HG03432 (cell line): ENCODE results near the gene PIP5K1C.
"Not testable (repeated sequence)": the region's sequence is repeated elsewhere in the genome, so short reads cannot be mapped to it uniquely, and the experiment has no call there.

Source experiments
- ATAC-seq: cut with Tn5 transposase; IDR thresholded peaks from one replicate; pipeline ENCODE4 v1.9.1; 2021; ENCODE audit warnings: mild to moderate bottlenecking, moderate library complexity; ENCODE audit not compliant: unreplicated experiment

PIP5K1C gene

DNA sequence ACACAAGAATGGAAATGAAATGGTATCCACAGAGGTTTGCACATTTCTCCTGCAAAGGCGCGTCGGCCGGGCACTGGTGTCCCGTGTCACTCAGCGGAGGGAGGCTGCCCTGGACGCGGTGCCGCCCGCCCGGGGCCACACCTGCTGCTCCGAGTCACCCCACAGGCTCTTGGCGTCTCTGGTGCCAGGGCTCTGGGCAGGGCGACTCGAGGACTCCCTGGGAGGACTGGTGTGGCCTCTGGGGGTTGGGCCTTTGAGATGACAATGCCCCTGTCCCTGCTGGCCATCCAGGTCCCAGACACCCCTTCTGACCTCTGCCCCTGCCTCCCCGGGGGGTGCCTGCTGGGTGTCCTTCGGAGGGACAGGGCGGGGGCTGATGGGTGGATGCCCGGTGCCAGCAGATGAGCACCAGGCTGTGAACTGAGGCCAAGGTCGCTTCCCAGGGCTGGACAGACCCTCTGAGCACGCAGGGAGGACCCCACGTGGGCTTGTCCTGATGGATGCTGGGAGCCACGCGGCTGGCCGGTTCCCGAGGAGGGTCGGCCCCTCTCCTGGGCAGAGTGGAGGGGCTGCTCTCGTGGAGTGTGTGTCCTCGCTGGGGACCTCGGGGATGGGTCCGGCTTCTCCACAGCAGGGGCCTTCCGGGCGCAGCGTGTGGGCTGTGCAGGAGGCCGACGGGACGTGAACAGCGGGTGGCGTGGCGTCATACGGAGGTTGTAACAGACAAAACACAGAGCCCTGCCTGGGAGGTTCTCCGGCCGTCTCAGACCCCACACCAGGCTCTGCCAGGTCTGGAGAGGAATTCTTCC, 69.0 kb downstream of the PIP5K1C start:
- no peak for ATAC-seq

DNA sequence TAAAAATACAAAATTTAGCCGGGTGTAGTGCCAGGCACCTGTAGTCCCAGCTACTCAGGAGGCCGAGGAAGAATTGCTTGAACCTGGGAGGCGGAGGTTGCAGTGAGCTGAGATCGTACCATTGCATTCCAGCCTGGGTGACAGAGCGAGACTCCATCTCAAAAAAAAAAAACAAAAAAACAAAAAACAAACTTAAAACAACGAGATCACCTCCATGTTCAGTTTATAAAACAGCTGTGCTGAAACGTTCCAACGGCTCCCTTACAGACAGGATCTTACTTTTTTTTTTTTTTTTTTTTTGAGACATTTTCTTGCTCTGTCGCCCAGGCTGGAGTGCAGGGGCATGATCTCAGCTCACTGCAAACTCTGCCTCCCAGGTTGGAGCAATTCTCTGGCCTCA, 71.5 kb downstream of the PIP5K1C start:
- ATAC-seq = not testable (repeated sequence)

- no peak for ATAC-seq
These were observed 72.9 kb downstream of the PIP5K1C start for GRCh38 chr19:3627351-3627723.

GRCh38 chr19:3626473-3627350, 73.6 kb downstream of the PIP5K1C start, which contains the start of gene CACTIN:
Gene CACTIN, minus strand, starts transcription at chr19:3626790. Its CDS starts 28 bp downstream, at chr19:3626762.
- peak; percentile 82 for ATAC-seq

DNA sequence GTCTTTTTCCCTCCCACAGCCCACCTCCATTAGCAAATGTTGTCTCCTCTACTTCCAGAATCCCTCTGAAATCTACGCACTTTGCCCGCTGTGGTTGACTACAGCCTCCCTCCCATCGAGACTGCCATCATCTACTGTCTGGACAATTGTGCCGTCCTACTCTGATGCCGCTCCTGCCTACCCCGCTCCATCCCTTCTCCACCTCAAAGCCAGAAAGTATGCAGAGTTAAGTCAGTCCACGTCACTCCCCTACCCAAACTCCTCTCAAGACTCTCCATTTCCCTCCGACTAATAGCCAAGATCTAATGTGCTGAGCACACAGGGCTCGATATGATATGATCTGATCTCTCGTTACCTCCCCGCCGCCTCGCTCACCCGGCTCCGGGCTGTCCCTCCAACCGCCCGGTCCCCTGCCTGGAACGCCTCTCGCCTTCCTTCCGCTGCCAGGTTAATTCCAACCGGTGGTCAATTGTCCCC, 74.2 kb downstream of the PIP5K1C start:
- ATAC-seq = peak; percentile 5

DNA sequence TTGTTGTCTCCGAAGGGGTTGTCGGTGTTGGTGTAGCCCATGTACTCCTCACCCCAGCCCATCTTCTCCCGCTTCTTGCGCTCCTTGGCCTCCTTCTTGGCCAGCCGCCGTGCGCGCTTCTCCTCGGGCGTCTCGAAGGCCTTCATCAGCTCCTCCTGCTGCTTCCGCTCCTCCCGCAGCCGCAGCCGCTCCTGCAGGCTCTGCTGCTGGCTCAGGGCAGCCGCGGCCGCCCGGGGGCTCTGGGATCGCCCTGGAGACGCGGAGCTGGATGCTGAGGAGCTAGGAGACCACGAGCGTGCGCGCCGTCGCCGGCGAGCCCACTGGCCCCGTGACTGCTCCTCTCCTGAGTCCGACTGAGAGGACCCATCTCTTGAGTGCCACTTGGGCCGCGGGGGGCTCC, 76.6 kb downstream of the PIP5K1C start:
- no peak for ATAC-seq

DNA sequence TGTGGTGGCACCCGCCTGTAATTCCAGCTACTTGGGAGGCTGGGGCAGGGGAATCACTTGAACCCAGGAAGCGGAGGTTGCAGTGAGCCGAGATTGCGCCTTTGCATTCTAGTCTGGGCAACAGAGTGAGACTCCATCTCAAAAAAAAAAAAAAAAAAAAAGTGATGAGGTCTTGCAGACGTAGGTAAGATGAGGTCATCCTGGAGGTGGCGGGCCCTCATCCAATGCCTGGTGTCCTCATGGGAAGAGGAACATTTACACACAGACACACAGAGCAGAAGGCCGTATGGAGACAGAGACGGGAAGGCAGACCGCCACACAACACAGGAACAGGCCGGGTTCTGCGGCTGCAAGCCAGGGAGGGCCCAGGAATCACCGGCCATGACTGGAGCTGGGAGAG, 78.0 kb downstream of the PIP5K1C start:
- ATAC-seq = no peak

DNA sequence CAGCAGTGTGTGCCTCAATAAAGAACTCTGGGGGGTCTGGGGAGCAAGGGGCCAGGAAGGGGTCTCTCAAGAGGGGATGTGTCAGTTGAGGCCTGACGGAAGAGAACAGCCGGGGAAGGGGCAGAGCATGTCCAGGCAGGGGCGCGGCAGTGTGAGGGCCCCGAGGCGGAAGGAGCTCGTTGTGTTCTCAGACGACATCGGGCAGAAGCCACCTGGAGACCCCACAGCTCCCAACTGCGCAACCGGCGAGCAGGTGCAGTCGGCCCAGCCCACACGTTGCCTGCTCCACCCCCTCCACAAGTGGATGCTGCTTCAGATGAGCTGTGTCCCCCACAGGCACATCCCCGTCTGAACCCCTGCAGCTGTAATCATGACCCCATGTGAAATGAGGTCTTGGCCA, 78.6 kb downstream of the PIP5K1C start:
- no peak for ATAC-seq

DNA sequence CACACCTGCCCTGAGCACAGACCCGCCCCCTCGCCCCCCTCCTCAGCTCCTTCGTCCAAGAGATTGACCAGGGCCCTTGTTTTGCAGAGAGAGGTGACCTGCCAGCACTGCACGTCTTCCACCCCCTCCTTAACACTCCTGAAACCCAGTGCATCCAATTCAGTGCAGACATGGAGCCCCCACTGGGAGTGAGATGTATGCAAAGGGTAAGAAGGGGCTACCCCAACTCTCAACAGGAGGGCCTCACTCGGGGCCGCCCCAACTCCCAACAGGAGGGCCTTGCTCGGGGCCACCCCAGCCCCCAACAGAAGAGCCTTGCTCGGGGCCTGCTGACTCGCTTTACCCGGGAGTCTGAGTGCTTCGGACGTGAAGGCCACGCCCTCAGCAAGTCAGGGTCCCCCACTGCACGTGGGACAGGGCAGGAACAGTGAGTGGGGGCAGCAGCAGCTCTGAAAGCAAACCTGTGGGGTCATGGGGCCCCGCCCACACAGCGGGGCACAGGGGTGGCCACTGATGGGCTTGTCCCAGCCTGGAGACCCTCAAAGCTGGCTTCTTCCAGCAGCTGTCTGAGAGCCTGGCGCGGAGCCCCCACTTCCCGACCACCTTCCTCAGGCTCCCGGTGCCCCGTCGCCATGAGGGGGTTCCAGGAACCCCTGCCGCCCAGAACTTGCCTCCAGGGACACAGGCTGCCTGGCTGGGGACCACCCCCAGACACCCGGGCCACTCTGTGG, 79.3 kb downstream of the PIP5K1C start:
- no peak for ATAC-seq

DNA sequence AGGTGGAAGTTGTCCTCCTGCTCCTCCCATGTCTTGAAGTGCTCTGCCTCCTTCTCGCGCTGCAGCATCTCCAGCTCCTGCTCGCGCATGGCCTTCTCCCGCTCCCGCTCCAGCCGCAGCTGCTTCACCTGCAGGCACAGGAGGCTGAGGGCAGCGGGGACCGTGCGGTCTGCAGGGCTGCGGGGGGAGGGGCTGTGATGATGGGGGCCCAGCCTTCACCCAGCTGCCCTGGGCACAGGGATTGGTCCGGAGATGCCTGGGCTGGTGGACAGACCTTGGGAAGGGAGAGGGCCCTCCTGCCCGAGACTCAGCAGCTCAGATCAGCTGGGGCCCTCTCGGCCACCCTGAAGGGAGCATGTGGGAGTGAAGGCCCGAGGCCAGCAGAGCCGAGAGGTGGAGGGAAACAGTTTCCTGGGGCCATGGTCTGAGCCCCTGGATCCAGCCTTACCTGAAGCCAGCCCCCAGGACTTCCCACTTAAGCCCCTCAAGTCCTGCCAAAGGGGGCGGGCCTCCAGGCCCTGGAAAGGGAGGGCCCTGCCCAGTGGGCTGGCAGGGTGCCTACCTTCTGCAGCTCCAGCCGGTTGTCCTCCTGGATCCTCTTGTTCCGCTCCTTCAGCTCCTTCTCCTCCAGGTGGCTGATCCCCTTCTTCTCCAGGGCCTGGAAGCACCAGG, 80.0 kb downstream of the PIP5K1C start:
- no peak for ATAC-seq

GRCh38 chr19:3619631-3620012, 80.6 kb downstream of the PIP5K1C start:
- no peak for ATAC-seq

DNA sequence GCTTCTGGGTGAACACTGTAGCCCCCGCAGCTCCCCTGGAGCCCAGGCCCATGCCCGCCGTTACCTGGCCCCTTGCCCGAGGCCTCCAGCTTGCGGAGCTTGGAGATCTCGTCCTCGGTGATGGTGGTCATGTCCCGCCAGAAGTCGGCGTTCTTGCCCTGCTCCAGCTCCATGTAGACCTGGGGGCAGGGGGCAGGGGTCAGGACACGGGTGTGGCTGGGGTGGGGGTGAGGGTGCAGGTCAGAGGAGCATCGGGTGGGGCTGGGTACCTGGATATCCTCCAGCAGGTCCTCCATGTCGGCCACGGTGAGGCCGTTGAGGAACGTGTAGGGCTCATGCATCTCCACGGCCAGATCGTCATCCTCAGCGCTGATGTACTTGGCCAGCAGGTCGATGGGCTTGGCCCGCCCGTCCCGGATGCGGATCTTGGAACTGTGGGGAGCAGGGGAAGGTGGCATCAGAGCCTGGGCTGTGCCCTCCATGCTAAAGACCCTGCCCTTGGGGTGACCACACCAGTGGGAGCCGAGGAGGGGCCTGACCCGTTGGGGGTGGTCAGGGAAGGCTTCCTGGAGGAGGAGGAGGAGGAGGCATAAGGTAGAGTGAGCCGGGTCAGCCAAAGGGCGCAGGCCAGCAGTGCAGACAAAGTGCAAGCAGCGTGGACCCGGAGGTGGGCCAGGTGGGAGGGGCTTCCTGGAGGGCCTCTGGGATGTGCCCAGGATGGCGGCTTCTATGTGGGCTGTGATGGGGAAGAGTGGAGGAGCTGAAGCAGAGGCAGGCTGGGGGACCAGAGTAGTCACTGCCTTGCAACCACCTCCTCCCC, 81.2 kb downstream of the PIP5K1C start:
- ATAC-seq = no peak

GRCh38 chr19:3618144-3618810, 82.0 kb downstream of the PIP5K1C start:
- no peak for ATAC-seq

- ATAC-seq = no peak
These were observed 82.8 kb downstream of the PIP5K1C start for GRCh38 chr19:3617463-3617862.

DNA sequence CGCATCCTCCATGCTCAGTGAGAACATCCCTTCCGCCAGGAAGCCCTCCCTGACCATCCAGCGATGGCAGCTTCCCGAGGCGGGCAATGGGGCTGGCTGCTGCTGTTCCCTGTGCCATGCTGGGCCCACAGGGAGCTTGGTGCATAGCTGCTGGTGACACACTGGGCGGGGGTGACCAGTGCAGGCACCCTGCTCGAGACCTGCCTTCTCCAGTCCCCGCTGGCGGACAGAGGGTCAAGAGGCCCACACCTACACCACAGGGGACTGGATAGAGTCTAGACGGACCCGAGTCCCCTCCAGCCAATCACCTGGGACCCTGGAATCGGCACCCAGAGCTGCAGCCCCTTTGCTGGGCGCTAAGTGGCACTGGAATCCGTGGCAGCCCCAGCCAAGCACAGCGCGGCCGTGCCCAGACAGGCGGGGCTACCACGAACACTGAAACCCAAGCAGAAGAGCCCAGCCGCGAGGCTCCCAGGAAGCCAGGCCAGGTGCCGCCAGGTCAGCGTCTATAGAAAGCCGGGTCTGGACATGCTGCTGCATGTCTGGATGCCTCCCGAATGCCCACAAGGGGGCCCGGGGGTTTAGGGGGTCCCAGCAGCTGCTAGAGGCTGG, 84.6 kb downstream of the PIP5K1C start:
- ATAC-seq = no peak

DNA sequence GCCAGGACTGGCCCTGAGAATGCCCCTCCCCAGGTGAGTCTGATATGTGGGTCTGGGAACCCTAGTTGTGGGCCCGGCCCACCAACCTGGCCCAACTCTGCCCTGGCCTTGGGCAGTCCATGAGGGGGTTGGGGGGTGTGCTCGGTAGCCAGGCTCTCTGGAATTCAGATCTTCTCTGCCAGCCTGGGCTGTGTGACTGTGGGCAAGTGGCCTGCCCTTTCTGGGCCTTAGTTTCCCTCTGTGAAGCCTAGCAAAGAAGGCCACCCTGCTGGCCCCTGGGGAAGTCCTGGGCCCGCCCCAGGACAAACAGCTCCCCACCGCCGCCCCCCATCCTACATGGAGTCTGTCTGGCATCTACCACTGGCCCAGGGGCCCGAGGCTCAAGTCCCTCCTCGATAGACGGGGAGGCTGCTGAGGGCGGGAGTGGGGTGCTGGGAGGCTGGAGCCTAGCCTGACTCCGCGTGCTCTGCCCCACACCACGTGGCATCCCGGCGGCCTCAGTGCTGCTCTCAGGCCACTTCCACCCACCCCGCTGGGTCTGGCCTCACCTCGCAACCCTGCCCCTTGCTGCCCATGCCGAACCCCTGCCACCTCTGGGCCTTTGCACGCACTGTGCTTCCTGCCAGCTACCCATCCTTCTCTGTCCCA, 85.3 kb downstream of the PIP5K1C start:
- no peak for ATAC-seq

- ATAC-seq = no peak
These were observed 86.2 kb downstream of the PIP5K1C start for GRCh38 chr19:3613818-3614661.
